AG08395 (cell line): ENCODE results near the gene YIF1A.
"Not testable (repeated sequence)": the region's sequence is repeated elsewhere in the genome, so short reads cannot be mapped to it uniquely, and the experiment has no call there.

Experiments
- DNase-seq: peaks from one replicate; pipeline ENCODE4 v3.0.0; 2012; ENCODE audit warnings: mixed read lengths, low spot score

YIF1A gene

GRCh38 chr11:66268952-66269905 is 19.7 kb downstream of the YIF1A start:
- peak; percentile 58 for DNase-seq

DNA sequence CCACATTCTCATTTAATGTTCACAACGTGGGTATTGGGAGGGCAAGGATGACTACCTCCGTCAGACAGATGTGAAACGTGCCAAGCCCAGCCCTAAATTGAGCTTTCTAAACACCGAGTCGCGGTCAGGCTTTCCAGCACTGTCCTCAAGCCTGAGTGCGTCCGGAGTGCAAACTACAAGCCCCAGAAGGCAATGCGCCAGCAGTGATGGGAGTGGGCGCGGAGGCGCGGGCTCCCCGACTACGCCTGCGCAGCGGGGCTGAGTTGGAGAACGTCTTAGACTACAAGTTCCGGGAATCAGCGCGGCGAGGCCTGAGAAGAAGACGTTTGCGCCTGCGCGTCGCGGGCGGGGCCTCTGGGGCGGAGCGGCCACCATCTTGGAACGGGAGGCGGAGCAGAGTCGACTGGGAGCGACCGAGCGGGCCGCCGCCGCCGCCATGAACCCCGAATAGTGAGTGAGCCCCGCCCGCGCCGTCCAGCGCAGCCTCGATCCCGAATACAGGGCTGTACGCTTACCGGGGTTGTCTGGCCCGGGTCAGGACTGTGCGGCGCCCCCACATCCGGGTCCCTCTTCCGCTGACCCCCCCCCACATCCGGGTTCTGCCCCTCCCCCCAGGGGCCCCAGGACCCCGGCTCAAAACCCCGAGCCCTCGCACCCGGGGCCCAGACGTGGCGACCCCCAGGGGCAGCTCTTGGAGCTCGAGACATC is 20.5 kb downstream of the YIF1A start, which contains the start of gene RAB1B:
Gene RAB1B (plus strand): TSS at position 396 of the 708 bp plus-strand sequence. CDS start 41 bp downstream, at position 437.
- DNase-seq, result peak; percentile 100

GRCh38 chr11:66267379-66268243 is 21.3 kb downstream of the YIF1A start:
- peak; percentile 92 for DNase-seq

DNA sequence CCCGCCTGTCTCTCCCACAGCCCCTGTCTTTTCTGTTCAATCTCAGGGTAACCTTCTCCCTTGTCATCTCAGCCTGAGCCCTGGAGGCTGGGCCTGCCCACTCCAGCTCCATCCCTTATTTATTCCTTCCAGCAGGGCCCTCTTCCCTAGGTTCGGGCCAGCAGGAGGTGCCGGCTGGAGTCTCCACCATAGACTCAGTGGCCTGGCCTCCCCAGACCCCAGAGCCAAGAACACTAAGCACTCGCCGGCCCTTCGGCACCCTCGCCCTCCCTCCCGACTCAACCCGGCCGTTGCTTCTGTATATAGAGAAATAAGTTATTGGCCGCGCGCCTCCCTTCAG is 21.9 kb downstream of the YIF1A start:
- DNase-seq, result no peak

- no peak for DNase-seq
Measured at GRCh38 chr11:66266378-66267038, 22.4 kb downstream of the YIF1A start.

DNA sequence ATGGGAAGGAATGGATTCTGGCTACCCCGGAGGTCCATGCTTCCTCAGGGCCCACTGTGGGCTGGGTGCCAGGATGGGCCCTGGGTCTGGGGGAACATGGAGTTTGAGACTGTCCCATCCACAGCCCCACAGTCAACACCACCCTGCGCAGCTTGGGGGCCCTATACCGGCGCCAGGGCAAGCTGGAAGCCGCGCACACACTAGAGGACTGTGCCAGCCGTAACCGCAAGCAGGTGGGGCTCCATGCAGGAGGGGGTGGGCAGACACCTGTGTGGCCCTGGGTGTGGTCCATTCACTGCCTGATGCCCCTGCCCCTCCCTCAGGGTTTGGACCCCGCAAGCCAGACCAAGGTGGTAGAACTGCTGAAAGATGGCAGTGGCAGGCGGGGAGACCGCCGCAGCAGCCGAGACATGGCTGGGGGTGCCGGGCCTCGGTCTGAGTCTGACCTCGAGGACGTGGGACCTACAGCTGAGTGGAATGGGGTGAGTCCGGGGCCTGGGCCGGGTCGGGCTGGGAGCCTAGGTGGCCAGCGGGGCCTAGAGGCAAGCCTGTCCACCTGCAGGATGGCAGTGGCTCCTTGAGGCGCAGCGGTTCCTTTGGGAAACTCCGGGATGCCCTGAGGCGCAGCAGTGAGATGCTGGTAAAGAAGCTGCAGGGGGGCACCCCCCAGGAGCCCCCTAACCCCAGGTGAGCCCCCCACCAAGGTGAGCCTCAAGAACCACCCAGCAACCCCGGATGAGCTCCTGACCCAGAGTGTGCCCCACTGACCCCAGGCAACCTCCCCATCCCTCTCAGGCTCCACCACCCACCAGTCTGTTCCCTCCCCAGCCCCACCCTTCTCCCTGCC is 23.2 kb downstream of the YIF1A start:
- DNase-seq, result no peak

DNA sequence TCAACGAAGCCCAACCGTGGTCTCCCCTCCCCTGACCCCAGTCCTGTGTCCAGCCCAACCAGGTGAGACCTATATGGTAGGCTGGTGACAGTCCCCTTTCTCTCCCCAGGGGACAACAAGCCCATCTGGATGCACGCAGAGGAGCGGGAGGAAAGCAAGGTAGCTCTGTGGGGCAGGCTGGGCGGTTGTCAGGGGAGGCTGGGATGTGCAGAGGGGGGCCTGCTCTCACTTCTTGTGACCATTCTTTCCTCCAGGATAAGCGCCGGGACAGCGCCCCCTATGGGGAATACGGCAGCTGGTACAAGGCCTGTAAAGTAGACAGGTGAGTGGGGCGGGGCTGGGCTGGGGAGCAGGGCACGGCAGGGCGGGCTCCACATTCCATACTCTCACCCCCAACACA is 24.0 kb downstream of the YIF1A start:
- DNase-seq, result no peak

DNA sequence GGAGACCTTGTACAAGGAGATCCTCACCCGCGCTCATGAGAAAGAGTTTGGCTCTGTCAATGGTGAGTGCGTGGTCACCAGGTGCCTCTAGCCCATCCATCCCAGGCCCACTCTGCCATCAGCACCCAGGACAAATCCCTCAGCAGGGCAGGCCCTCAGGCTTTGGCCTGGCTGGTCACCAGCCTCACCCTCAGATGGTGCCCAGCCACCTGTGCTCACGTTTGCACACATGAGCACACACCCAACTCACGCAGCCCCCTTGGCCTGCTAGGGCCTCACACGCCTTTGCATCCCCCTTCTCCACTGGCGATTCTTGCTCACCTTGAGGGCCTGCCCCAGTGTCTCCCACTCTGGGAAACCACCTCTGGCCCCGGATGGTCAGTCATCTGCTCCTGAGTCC is 24.6 kb downstream of the YIF1A start:
- DNase-seq, result no peak

DNA sequence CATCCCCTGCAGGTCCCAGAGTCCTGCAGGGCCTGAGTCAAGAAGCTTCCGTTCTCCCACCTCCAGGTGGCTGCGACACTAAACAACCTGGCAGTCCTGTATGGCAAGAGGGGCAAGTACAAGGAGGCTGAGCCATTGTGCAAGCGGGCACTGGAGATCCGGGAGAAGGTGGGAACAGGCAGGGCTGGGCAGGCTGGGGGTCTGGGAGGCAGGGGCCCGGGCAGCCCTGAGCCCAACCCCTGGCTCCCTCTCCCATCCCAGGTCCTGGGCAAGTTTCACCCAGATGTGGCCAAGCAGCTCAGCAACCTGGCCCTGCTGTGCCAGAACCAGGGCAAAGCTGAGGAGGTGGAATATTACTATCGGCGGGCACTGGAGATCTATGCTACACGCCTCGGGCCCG is 25.2 kb downstream of the YIF1A start:
- no peak for DNase-seq

- no peak for DNase-seq
Measured at GRCh38 chr11:66263231-66263630, 25.7 kb downstream of the YIF1A start.

DNA sequence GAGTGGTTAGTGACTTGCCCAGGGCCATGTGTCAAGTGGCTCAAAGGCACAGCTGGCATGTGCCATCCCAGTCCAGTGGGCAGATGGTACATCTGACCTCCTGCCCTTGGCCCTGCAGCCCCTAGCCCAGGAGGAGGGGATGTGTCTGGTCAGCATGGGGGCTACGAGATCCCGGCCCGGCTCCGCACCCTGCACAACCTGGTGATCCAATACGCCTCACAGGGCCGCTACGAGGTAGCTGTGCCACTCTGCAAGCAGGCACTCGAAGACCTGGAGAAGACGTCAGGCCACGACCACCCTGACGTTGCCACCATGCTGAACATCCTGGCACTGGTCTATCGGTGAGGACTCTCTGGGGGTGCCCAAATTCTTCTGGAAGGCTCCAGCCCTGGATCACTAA is 26.2 kb downstream of the YIF1A start:
- DNase-seq, result no peak

GRCh38 chr11:66262191-66262590 is 26.8 kb downstream of the YIF1A start:
- no peak for DNase-seq

DNA sequence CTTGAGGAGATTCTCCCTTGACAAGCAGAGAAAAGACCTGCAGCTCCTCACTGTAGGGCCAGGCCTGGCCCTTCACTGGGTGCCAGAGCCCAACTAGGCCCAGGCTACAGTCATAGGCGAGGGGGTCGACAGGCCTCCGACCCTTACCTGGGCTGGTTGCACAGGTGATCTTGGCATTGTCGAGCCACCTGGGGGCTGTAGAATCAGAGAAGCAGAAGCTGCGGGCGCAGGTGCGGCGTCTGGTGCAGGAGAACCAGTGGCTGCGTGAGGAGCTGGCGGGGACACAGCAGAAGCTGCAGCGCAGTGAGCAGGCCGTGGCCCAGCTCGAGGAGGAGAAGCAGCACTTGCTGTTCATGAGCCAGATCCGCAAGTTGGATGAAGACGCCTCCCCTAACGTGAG is 27.4 kb downstream of the YIF1A start:
- DNase-seq, result no peak

- no peak for DNase-seq
Measured at GRCh38 chr11:66259956-66260355, 29.0 kb downstream of the YIF1A start.

GRCh38 chr11:66259225-66259624 is 29.7 kb downstream of the YIF1A start:
- DNase-seq, result no peak

DNA sequence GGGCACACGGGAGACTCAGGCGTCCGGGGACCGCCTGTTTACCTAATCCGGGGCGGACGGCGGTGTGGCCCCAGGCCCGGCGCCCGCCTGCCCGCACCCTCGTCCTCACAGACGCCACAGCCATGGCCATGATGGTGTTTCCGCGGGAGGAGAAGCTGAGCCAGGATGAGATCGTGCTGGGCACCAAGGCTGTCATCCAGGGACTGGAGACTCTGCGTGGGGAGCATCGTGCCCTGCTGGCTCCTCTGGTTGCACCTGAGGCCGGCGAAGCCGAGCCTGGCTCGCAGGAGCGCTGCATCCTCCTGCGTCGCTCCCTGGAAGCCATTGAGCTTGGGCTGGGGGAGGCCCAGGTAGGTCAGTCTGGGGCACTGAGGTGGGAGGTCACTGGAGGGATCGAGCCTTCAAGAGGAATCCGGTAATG is 30.5 kb downstream of the YIF1A start:
- no peak for DNase-seq

GRCh38 chr11:66253081-66253480 is 35.9 kb downstream of the YIF1A start:
- not testable (repeated sequence) for DNase-seq

DNA sequence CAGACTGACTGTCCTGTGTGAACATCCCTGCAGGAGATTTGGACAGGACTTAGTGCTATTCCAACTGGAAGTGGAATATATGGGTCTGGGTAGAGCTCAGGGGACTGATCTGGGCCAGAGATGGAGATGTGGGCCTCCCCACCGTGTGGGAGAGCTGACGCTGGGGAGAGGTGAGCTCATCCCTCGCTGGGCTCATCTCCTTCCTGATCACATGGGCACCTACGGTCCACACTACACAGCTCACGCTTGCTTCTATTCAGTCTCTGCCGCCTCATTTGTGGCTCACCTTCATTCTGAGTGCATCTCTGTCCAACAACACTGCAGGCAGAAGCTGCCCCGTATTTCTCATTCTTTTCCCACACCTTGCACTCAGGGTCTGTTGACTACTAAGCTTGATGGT is 37.1 kb downstream of the YIF1A start:
- DNase-seq, result no peak

- no peak for DNase-seq
Measured at GRCh38 chr11:66248903-66249302, 40.0 kb downstream of the YIF1A start.

GRCh38 chr11:66247801-66248200 is 41.1 kb downstream of the YIF1A start:
- no peak for DNase-seq

- no peak for DNase-seq
Measured at GRCh38 chr11:66247295-66247694, 41.6 kb downstream of the YIF1A start.
